Osteocyte (in vitro differentiated cells): ENCODE results near the gene ME2. TPM values are rescaled to one million over a fixed set of nuclear protein-coding genes. Genes with fewer than 3 reads are reported as not detected.

ENCODE experiments used
- DNase-seq: peaks from one replicate; pipeline ENCODE4 v3.0.0; 2021; ENCODE audit warnings: mixed read lengths; ENCODE audit not compliant: unreplicated experiment; ENCODE audit errors: extremely low spot score
- H3K27ac Mint-ChIP-seq: one replicate; pipeline ENCODE4 v1.8.0; 2021; ENCODE audit warnings: mild to moderate bottlenecking, mixed read lengths; ENCODE audit not compliant: unreplicated experiment
- H3K27me3 Mint-ChIP-seq: one replicate; pipeline ENCODE4 v1.8.0; 2021; ENCODE audit warnings: mixed read lengths; ENCODE audit not compliant: unreplicated experiment
- H3K36me3 Mint-ChIP-seq: one replicate; pipeline ENCODE4 v1.8.0; 2021; ENCODE audit warnings: mixed read lengths; ENCODE audit not compliant: unreplicated experiment
- H3K4me1 Mint-ChIP-seq: one replicate; pipeline ENCODE4 v1.8.0; 2021; ENCODE audit warnings: mixed read lengths; ENCODE audit not compliant: unreplicated experiment
- H3K4me3 Mint-ChIP-seq: one replicate; pipeline ENCODE4 v1.8.0; 2021; ENCODE audit warnings: mild to moderate bottlenecking, moderate library complexity, mixed read lengths; ENCODE audit not compliant: unreplicated experiment
- H3K9me3 Mint-ChIP-seq: one replicate; pipeline ENCODE4 v1.8.0; 2021; ENCODE audit warnings: mixed read lengths; ENCODE audit not compliant: unreplicated experiment
- total RNA-seq: library from RNA; stranded (reverse); gene quantifications from 2 replicates; pipeline ENCODE4 v1.2.1, GENCODE V29; 2021
- TF ChIP-seq, protein P1 (sequence below): fragments of 200-600 bp; sonication (generic); IDR thresholded peaks from 2 replicates; pipeline ENCODE4 v1.5.0; 2021; ENCODE audit warnings: antibody characterized with exemption, mild to moderate bottlenecking, moderate library complexity

ME2 gene
- total RNA-seq, 1 donor from 2014 or later = 31.8 TPM

DNA sequence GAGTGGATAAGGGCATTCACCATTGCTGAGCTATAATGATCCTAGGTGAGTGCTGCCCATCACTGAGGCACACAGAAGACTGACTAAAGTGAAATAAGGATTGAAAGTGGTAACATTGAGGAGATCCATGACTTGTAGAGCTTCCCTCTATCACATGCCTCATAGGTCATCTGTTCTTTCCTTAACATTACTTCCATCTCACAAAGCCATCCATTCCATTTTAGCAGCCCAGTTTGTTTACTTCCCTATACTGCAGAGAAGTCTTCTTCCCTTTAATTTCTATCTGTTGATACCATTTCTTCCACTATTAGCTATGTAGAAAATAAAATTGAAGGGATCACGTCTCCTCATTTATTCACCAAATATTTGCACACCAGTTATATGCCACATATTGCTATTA, 32.1 kb downstream of the ME2 start:
- Mint-ChIP-seq H3K9me3 (no peaks in the 10 kb centered on the region), H3K4me1 (peaks cover 10% of the 10 kb centered on the region), H3K36me3 (peaks cover 39% of the 10 kb centered on the region), H3K27me3 (no peaks in the 10 kb centered on the region), H3K27ac (no peak overlapping the region), H3K4me3 (no peak overlapping the region)
- no peak for DNase-seq
- TF ChIP-seq, protein P1, sequence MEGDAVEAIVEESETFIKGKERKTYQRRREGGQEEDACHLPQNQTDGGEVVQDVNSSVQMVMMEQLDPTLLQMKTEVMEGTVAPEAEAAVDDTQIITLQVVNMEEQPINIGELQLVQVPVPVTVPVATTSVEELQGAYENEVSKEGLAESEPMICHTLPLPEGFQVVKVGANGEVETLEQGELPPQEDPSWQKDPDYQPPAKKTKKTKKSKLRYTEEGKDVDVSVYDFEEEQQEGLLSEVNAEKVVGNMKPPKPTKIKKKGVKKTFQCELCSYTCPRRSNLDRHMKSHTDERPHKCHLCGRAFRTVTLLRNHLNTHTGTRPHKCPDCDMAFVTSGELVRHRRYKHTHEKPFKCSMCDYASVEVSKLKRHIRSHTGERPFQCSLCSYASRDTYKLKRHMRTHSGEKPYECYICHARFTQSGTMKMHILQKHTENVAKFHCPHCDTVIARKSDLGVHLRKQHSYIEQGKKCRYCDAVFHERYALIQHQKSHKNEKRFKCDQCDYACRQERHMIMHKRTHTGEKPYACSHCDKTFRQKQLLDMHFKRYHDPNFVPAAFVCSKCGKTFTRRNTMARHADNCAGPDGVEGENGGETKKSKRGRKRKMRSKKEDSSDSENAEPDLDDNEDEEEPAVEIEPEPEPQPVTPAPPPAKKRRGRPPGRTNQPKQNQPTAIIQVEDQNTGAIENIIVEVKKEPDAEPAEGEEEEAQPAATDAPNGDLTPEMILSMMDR = no peak

DNA sequence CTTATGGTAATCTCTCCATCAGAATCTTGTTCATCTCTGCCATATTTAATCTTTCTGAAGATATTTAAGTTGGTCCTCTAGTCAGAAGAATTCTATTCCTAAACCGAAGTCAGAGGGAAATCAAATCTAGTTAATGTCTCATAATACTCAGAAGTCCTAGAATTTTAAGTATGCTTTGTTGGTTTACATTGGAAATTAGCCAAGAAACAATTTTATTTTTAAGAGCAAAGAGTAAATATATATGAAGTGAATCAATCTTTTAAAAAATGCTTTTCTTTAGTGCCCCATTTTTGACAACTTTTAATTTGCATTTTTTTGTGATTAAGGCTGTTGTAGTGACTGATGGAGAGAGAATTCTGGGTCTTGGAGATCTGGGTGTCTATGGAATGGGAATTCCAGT, 38.1 kb downstream of the ME2 start:
- Mint-ChIP-seq H3K9me3 (no peaks in the 10 kb centered on the region), H3K27ac (peak overlapping the region; percentile 45), H3K4me1 (peaks cover 34% of the 10 kb centered on the region), H3K27me3 (no peaks in the 10 kb centered on the region), H3K36me3 (peaks cover 33% of the 10 kb centered on the region), H3K4me3 (no peak overlapping the region)
- no peak for DNase-seq
- TF ChIP-seq, protein P1 = no peak

DNA sequence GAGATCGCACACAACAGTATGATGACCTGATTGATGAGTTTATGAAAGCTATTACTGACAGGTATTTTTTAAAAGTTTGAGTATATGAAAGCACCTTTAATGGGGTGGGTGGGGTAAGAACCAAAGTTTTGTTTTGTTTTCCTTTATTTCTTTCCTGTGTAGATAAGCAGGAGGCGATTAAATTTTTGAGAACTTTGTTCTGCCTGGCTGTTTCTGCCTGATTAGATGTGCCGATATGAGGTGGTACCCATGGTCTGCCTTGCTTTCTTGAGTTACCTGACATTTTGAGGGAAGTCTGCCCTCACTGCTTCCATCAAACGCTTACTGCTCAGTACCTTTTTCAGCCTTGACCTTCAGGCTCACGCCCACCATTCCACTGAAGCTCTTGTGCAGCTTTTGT, 39.2 kb downstream of the ME2 start:
- no peaks in the 10 kb centered on the region for H3K27me3 Mint-ChIP-seq
- H3K4me3 Mint-ChIP-seq = no peak overlapping the region
- DNase-seq = no peak
- H3K4me1 Mint-ChIP-seq = peaks cover 34% of the 10 kb centered on the region
- H3K36me3 Mint-ChIP-seq = peaks cover 44% of the 10 kb centered on the region
- no peaks in the 10 kb centered on the region for H3K9me3 Mint-ChIP-seq
- TF ChIP-seq, protein P1 = no peak
- H3K27ac Mint-ChIP-seq = no peak overlapping the region

DNA sequence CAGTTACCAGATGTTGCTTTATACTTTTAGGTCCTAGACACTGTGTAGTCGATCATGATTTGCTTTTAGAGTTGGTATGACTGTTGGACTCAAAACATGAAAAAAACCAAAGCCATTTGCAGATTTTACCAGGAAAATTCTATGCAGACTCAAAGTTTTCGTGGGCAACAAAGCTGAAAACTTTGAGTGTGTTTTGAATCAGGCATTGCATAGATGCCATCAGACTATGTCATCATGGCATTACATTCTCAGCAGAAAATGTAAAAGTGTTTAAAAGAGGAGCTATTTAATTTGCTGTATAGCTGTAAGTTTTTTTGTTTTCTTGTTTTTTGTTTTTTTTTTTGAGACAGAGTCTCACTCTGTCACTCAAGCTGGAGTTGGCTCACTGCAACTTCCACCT, 45.5 kb downstream of the ME2 start:
- H3K27me3 Mint-ChIP-seq = no peaks in the 10 kb centered on the region
- peaks cover 10% of the 10 kb centered on the region for H3K9me3 Mint-ChIP-seq
- H3K27ac Mint-ChIP-seq = no peak overlapping the region
- H3K4me1 Mint-ChIP-seq = no peaks in the 10 kb centered on the region
- TF ChIP-seq, protein P1 = no peak
- no peak for DNase-seq
- no peak overlapping the region for H3K4me3 Mint-ChIP-seq
- H3K36me3 Mint-ChIP-seq = peaks cover 52% of the 10 kb centered on the region

DNA sequence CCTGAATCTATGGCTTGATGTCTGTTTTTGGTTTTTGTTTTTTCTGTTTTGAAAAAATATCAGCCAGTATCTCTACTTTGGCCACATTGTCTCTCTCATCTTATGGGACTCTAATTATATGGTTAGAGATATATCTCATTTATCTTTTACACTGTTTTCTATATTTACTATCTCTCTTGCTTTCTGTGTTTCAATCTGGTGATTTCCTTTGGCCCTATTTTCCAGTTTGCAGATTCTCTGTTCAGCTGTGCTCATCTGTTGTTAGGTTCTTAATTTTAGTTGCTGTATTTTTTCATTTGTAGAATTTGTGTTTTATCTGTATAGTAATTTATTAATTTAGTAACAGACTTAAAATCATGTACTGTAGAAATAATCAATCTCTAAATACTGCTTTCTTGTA, 47.6 kb downstream of the ME2 start:
- Mint-ChIP-seq H3K27me3 (no peaks in the 10 kb centered on the region), H3K9me3 (peaks cover 10% of the 10 kb centered on the region), H3K27ac (no peak overlapping the region), H3K36me3 (peaks cover 42% of the 10 kb centered on the region), H3K4me1 (no peaks in the 10 kb centered on the region), H3K4me3 (no peak overlapping the region)
- TF ChIP-seq, protein P1 = no peak
- no peak for DNase-seq
